HG03135 (cell line): ENCODE measurements around the gene TMEM43.
A peak's percentile ranks its signal among the peaks of the same experiment; 100 is the strongest.
"Not testable (repeated sequence)": the region's sequence is repeated elsewhere in the genome, so short reads cannot be mapped to it uniquely, and the experiment has no call there.

Source experiments
- ATAC-seq: cut with Tn5 transposase; IDR thresholded peaks from one replicate; pipeline ENCODE4 v1.9.1; 2021; ENCODE audit warnings: mild to moderate bottlenecking, moderate library complexity; ENCODE audit not compliant: unreplicated experiment

TMEM43 gene, protein sequence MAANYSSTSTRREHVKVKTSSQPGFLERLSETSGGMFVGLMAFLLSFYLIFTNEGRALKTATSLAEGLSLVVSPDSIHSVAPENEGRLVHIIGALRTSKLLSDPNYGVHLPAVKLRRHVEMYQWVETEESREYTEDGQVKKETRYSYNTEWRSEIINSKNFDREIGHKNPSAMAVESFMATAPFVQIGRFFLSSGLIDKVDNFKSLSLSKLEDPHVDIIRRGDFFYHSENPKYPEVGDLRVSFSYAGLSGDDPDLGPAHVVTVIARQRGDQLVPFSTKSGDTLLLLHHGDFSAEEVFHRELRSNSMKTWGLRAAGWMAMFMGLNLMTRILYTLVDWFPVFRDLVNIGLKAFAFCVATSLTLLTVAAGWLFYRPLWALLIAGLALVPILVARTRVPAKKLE

DNA sequence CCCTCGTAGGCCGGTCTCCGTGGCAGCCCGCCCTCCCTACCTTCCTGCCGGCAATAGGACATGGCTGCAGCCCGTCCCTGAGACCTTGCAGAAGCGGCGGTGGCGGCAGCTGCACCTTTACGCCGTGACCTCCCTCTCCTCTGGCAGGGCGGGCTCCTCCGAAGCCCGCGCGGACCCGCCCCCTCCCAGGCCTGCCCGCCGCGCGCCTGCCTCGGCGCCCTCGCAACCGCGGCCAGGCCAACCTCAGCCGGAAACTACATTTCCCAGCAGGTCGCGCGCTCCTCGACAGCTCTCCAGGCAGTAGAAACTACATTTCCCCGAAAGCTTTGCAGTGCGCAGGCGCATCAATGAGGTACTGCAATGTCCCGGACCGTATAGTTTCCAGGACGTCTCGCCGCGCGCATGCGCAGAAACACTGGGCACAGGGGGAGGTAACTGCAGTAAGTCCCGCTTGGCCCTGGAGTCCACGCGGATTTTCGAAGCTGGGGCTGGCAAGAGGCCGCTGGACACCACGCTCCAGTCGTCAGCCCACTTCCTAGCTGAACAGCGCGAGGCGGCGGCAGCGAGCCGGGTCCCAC lies at the start of gene TMEM43, which contains the start of gene CHCHD4:
TMEM43 (plus strand) TSS at position 438 of the 578 bp plus-strand sequence. CDS start 142 bp downstream, outside the sequence.
CHCHD4 (minus strand) TSS at position 256 of the 578 bp plus-strand sequence; CDS start at position 62, 194 bp downstream.
- ATAC-seq: peak; percentile 91

DNA sequence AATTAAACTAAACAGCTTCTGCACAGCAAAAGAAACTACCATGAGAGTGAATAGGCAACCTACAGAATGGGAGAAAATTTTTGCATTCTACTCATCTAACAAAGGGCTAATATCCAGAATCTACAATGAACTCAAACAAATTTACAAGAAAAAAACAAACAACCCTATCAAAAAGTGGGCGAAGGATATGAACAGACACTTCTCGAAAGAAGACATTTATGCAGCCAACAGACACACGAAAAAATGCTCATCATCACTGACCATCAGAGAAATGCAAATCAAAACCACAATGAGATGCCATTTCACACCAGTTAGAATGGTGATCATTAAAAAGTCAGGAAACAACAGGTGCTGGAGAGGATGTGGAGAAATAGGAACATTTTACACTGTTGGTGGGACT lies 49.6 kb upstream of the TMEM43 start:
- ATAC-seq: not testable (repeated sequence)

DNA sequence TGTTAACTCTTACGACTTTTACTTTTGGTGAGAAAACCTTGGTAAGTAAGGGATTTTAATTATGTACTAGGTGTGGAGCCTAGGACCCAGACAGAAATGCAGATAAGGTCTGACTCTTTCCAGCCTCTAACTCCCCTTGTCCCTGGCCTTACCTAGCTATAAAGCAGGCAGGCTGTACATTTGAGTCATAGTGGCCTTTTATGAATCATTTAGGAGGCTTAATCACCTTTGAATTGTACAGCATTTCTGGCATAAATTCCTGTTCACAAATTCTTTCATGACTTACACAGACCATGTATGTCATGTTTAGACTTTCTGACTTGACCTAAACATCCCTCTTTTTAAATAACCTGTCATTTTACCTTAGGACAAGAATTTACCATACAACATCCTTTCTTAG lies 47.5 kb upstream of the TMEM43 start:
- ATAC-seq: no peak

DNA sequence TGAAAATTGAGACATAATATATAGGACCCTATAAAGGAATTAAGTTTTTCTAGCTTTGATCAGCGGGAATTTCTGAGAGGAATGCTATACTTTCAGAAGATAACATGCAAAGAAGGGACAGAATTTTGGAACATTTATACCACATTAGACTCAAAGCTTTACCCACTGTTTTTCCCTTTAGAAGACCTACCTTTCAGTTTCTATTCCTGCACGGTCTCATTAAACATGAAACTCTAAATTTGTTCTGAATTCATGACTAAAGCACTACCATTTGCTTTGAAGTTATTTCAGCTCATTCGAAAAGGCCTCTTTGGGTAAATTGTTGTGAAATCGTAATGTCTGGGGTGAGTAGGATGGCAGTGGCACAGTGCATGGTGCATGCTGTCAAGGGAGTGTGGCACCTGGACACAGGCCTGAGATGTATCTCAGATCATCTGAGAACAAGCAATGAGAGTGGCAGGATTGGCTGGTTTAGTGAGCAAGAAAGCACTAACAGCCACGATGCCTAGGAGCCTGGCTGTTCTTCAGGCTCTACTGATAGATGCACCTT lies 42.7 kb upstream of the TMEM43 start:
- no peak for ATAC-seq

DNA sequence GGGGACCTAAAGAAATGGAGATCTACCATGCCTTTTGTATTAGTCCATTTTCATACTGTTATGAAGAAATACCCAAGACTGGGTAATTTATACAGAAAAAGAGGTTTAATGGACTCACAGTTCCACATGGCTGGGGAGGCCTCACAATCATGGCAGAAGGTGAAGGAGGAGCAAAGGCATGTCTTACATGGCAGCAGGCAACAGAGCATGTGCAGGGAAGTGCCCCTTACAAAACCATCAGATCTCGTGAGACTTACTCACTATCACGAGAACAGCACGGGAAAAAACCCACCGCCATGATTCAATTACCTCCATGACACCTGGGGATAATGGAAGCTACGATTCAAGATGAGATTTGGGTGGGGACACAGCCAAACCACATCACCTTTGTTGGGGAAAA lies 37.4 kb upstream of the TMEM43 start:
- ATAC-seq: not testable (repeated sequence)

DNA sequence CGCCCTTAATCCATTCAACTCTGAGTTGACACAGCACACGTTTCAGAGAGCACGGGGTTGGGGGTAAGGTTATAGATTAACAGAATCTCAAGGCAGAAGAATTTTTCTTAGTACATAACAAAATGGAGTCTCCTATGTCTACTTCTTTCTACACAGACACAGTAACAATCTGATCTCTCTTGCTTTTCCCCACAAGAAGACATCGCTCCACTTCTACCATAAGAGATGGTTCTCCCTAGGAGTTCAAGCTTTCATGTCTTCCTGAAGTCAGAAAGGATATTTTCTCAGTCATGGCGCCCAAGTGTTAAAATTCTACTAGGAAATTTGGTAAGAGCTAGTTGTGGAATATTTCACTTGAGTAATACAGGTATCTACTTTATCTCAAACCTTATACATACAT lies 32.9 kb upstream of the TMEM43 start:
- ATAC-seq: not testable (repeated sequence)

DNA sequence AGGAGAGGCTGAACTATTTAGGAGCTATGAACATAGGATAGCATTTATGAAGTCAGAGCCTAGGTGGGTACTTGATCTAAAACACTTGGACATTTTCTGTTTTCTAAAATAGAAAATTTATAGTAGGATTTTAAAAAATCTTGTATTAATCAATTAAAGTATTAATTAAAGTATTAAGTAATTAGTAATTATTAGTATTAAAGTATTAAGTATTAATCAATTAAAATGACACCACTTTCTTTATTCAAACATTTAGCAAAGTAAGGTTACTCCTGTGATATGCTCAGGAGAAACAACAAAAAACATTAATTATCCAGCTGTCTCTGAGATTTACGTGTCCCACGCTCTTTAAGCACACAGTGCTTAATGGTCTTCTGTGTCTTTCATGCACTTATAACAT lies 32.4 kb upstream of the TMEM43 start:
- no peak for ATAC-seq

DNA sequence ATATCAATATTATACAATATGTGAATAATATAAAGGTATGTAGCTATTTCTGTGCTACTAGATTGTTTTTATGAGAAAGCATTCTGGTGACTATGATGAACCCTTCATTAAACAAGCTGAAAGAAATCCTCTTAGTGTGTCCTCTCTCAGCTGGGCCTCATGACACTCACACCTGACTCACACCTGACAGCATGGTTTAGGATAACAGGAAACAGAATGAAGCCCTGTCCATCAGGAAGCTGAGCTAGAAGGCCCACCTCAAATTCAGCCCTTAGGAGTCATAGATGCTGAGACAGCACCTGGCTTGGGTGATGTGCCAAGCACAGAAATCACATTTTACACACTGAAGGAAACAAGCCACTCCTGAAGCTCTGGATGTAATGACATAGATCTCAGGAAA lies 31.0 kb upstream of the TMEM43 start:
- ATAC-seq: no peak

DNA sequence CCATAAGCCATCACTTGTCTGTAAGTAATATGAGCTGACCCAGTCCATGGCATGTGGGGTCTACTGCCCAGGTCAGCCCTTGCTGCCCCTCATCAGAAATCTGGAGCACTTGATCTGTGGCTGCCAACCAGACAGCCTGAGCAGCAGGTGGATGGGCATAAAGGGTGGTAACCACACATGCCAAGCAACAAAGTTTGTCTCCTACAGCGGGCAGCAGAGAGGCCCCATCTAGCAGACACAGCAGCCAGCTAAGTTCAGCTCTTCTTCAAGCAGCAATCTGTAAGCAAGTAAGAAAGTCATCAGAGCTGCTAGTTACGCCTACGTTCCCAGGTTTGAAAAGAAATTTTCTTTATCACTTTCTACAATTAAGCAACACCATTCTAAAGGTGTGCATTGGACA lies 28.1 kb upstream of the TMEM43 start:
- no peak for ATAC-seq

DNA sequence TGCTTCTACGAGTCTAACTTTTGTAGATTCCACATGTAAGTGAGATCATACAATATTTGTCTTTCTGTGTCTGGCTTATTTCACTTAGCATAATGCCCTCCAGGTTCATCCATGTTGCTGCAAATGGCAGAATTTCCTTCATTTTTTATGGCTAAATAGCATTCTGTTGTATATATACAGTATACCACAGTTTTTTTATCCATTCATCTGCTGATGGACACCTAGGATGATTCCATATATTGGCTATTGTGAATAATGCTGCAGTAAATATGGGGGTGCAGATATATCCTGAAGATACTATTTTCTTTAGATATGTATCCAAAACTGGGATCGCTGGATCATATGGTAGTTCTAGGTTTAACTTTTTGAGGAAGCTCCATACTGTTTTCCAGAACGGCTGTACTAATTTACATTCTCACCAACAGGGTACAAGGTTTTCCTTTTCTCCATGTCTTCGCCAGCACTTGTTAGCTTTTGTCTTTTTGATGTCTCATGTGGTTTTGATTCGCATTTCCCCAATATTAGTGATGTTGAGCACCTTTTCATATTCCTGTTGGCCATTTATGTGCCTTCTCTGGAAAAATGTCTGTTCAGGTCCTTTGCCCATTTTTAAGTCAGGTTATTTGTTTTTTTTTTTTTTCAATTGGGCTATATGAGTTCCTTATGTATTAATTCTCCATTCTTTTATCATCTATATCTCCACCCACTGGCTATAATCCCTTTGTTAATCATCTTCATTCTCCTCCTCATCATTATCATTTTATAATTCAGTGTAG lies 27.0 kb upstream of the TMEM43 start:
- ATAC-seq: no peak

DNA sequence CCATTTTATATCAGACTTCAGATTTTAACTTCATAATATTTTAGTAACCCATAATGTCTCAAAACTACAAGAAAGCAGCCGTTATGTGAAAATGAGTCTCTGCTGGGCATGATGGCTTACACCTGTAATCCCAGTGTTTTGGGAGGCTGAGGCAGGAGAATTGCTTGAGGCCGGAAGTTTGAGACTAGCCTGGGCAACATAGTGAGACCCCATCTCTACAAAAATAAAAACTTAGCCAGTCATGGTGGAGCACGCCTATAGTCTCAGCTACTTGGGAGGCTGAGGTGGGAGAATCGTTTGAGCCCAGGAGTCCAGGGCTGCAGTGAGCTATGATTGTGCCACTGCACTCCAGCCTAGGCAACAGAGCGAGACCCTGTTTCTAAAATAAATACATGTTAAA lies 15.0 kb upstream of the TMEM43 start:
- ATAC-seq: not testable (repeated sequence)

DNA sequence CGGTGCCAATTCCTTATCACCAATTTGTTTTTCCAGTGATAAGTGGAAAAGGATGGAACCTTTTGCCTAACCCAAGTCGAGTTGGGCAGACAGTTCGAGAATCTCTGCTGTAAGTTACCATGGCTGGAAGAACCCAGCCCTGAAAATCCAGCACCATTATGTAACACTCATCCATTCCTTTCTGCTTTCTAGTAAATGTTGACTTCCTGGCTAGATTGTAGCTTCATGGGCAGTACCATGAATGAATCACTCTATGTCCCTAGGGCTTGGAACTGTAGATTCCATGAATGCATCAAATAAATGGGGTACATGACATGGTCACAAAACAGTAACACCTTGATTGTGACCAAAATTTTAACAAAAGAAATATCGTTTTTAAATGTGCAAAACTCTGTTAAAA lies 14.2 kb upstream of the TMEM43 start:
- ATAC-seq: no peak

DNA sequence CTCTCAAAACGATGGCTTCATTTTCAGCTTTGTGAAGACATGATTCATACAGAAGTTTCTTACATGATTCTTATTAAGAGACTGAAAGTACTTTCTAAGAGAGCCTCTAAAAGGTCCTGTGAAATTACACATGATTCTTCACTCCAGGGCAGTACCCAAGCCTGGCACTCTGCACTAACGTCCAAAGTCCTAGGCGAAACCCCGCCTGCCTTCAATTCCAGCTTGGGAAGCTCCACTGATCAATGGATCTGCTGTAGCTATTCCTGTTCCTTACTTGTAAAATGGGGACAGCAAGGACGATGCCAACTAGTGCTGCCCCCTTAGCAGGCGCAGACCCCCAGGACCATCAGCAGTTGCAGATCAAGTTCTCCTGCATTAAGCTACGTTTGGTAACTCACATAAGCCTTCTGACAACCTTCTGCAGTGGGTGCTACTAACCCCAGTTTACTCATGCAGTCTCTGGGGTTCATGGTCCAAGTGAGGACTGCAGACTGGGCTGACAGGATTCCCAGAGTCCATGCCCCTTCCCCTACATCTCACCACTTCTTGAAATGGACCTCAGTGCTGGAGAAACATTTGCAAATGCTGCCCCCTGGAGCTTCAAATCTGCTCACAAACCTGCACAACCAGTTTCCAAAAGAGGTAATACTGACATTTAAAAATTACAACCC lies 10.8 kb upstream of the TMEM43 start:
- ATAC-seq: no peak

DNA sequence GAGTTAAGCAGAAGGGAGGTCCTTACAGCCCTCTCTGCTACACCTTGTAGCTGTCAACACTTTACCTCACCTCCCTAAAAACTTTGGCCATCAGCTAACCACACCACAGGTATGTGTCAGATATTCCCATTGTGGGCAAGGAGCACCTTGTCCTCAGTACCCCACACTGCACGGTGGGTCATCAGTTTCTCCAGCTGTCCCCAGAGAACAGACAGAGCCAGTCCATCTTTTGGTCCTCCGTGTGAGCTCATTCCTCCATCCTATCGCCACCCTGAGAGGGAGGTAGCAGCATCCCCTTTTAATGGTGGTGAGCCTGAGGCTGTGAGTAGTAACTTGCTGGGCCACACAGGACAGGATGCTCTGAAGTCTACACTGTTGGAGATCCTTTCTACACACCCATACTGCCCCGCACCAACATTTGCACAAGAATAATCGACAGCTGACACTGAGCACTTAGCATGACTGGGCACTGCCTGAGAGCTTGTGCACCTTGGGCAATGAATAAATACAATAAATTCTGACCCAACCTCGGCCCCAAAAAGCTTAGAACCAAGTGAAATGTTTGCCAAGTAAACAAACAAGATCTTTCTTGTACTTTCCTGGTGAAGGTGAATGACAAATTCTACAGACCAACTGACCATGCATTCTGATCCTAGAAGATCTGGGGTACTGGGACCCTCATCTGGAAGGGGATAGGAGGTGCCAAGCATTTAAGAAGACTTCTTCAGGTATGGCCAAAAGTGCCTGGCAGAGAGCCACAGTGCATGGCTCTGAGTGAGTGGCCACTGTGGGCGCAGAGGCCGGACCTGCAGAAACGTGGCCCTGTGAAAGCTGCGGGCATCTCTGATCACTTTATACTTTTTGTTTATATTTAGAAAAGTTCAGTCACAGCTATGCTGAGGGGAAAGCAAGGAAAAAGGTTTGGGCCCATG lies 7.1 kb upstream of the TMEM43 start:
- ATAC-seq: no peak

DNA sequence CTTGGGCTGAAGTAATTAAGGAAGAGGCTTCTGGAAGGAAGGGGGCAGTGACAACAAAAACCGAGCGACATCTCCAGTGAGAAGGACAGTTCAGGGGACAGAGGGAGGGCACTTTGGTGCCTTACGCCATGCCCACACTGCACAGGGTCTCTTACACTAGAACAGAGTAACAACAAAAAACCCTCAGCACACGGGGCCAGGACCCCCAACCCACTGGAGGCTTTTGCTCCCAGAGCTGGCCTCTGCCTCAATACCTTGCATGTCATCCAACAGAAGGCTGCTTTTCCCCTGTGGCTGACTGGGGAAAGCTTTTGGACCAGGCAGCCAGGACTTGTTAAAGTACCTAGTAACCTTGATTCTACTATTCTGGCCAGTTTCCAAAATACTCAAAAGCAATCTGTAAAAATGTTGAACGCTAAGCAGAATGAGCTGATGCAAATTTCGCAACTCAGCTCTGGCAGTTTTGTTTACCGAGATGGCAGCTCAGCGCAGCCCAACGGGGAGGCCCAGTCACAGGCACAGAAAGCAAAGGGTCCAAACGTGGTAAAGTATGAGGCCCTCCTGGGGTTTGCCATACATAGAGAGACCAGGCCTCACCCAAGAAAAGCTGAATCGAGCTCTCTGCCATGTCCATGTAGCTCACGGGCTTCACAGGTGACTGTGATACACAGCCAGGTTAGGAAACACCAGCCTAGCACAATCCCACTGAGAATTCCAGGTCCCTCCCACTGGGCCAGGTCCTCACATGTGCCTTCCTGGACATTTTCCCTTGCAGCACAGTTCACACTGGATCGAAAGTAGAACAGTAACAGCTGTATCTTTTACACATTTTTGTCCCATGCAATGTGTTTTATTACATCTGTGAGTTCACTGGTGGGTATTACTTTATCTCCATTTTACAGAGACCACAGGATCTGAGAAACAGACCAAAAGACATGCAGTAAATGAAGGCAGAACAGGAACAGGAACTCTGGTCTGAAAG lies 6.2 kb upstream of the TMEM43 start:
- no peak for ATAC-seq

DNA sequence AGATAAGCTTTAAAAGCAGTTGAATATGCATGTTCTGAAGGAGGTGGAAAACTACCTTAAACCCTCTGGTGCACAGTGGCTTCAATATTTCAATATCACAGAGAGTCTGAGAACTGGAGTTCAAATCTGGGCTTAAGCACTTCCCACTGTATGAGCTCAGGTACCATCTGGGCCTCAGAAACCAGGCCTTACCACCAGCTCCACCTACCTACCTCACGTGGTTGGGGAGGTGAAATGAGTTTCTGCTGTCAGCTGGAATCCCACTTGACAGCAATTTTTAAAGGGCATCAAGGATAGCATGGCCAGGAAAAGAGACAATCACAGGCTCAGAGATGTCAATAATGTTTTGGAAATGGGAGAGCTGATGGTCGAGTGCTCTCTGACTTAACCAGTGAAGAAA lies 5.2 kb upstream of the TMEM43 start:
- no peak for ATAC-seq

DNA sequence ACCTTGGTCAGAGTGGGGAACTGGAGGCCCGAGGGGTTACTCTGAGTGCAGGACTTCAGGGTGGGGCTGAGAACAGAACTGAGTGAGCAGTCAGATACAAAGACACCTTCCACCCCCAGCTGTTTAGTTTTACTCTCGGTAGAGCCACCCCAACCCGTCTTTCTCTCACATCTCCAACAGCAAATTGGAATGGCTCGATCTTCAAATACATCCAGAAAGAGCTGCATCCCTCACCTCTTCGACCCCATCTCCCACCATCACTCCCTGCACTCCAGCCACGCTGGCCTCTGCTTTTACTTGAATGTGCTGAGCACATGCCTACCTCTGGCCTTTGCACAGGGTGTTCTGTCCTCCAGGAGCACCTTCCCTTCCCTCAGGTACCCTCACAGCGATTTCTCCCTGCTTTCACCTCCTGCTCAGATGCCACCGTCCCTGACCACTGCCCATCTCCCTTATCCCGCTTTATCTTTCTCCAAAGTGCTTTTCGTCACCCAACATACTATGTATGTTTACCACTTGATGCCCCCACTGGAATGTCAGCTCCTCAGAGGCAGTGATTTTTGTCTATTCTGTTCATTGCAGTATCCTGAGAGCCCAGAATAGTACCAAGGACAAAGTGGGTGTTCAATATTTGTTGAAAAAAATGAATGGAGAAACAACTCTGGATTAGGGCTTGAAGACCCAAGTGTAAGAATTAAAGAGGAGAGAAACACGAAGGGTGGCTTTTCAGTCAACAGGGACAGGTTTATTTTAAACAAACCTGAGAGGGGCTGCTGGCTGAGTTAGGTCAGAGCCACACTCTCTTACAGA lies 4.5 kb upstream of the TMEM43 start:
- no peak for ATAC-seq
